Effector CD8-positive, alpha-beta T cell (primary cell): ENCODE measurements around the gene P2RX7.

ENCODE experiments used
- DNase-seq: peaks from one replicate; lab custom pipeline; 2025; lab: John Stamatoyannopoulos, UW

P2RX7 gene

GRCh38 chr12:121229826-121230537 lies 97.3 kb downstream of the P2RX7 start:
- DNase-seq = peak; percentile 36

DNA sequence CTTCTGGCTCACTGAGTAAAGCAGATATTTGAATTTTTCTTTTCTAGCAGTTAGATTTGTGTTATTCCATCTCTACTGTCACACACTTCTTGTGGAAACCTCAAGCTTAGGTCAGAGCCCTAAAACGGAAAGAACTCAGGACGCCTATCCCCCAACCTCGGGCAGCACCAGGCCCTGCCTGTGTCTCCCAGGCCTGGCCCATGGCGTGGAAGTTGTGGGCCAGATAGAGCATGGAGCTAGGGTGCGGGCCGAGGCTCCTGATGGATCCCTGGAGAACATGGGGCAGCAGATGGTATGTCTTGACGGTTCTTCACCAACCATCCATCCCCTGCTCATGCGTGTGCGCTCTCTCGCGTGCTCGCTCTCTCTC lies 97.8 kb downstream of the P2RX7 start:
- no peak for DNase-seq

GRCh38 chr12:121232163-121232562 lies 99.5 kb downstream of the P2RX7 start:
- no peak for DNase-seq

- DNase-seq = no peak
Observed at GRCh38 chr12:121232977-121233627, 100.4 kb downstream of the P2RX7 start.

GRCh38 chr12:121233628-121234020 lies 100.9 kb downstream of the P2RX7 start:
- DNase-seq = no peak

DNA sequence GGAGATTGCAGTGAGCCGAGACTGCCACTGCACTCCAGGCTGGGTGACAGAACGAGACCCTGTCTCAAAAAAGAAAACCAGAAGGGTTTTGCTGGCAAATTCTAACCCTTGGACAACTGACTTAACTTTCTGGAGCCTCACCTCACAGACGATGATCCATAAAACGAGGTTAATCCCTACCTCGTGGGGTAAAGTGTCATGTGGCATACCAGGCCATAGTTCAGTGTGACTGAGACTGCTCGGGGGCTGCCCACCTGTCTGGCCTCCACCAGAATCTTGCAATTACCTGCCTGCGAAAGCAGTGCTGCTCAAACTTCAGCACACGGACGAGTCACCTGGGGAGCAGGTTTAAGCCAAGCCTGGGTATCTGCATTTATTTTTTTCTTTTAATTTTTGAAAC lies 104.1 kb downstream of the P2RX7 start:
- no peak for DNase-seq

- DNase-seq = no peak
Observed at GRCh38 chr12:121237415-121237814, 104.7 kb downstream of the P2RX7 start.
